Measurements from ENCODE around the gene PTCH1. TPM values are rescaled to one million over a fixed set of nuclear protein-coding genes. Genes with fewer than 3 reads are reported as not detected.

The PTCH1 gene
- total RNA-seq, 2 experiments from 2014 or later: 5.4 to 7.3 TPM

GRCh38 chr9:95429948-95430620, 86.7 kb downstream of the PTCH1 start:
- DNase-seq: no peak
- no peak overlapping the region for H3K27ac Mint-ChIP-seq
- TF ChIP-seq CTCF (IDR thresholded peaks at IDR 0.05): no peak
- intact Hi-C loops (cut with micrococcal nuclease): loop anchor here (10.0 kb wide), 1 partner anchor 75 kb away; no protein-coding TSS in a partner anchor
- no peak for ATAC-seq
- CTCF ChIA-PET: no interaction called here
- no peaks in the 10 kb centered on the region for H3K27me3 Mint-ChIP-seq
- H3K4me1 Mint-ChIP-seq (ENCODE audit: low read depth): peaks cover 12% of the 10 kb centered on the region
- no peak overlapping the region for H3K4me3 Mint-ChIP-seq
- H3K9me3 Mint-ChIP-seq: peaks cover 12% of the 10 kb centered on the region
- POLR2A ChIA-PET: no interaction called here
- no peaks in the 10 kb centered on the region for H3K36me3 Mint-ChIP-seq (ENCODE audit: low read depth)

GRCh38 chr9:95429096-95429495, 87.7 kb downstream of the PTCH1 start:
- ATAC-seq (no peak), DNase-seq (no peak)
- Mint-ChIP-seq H3K9me3 (peaks cover 12% of the 10 kb centered on the region), H3K4me3 (no peak overlapping the region), H3K4me1 (ENCODE audit: low read depth) (peaks cover 12% of the 10 kb centered on the region), H3K36me3 (ENCODE audit: low read depth) (no peaks in the 10 kb centered on the region), H3K27me3 (no peaks in the 10 kb centered on the region), H3K27ac (no peak overlapping the region)
- no peak for TF ChIP-seq CTCF (IDR thresholded peaks at IDR 0.05)
- CTCF ChIA-PET: no interaction called here
- intact Hi-C loops (cut with micrococcal nuclease): loop anchor here (10.0 kb wide), 1 partner anchor 76 kb away; no protein-coding TSS in a partner anchor
- POLR2A ChIA-PET: no interaction called here

GRCh38 chr9:95425910-95426551, 90.7 kb downstream of the PTCH1 start:
- ChIA-PET CTCF (interaction anchor here (1.4 kb wide), 1 partner anchor 90 kb away, joined by 4 read pairs; no protein-coding TSS in a partner anchor), POLR2A (interaction anchor here (0.6 kb wide), 1 partner anchor 108 kb away, joined by 3 read pairs; no protein-coding TSS in a partner anchor)
- peaks cover 17% of the 10 kb centered on the region for H3K36me3 Mint-ChIP-seq (ENCODE audit: low read depth)

GRCh38 chr9:95422650-95423049, 94.1 kb downstream of the PTCH1 start:
- Mint-ChIP-seq H3K4me1 (ENCODE audit: low read depth) (peaks cover 18% of the 10 kb centered on the region), H3K27ac (no peak overlapping the region), H3K4me3 (no peak overlapping the region), H3K9me3 (peaks cover 22% of the 10 kb centered on the region), H3K27me3 (peaks cover 5% of the 10 kb centered on the region), H3K36me3 (ENCODE audit: low read depth) (peaks cover 19% of the 10 kb centered on the region)
- DNase-seq (no peak), ATAC-seq (no peak)
- ChIA-PET CTCF (no interaction called here), POLR2A (no interaction called here)
- no peak for TF ChIP-seq CTCF (IDR thresholded peaks at IDR 0.05)
- intact Hi-C loops (cut with micrococcal nuclease): loop anchor here (10.0 kb wide), 1 partner anchor 82 kb away; no protein-coding TSS in a partner anchor

More at GRCh38 chr9:95425910-95426551, 90.7 kb downstream of the PTCH1 start:
- Mint-ChIP-seq H3K4me1 (ENCODE audit: low read depth) (peaks cover 12% of the 10 kb centered on the region), H3K27ac (peak overlapping the region; percentile 57), H3K9me3 (peaks cover 33% of the 10 kb centered on the region), H3K27me3 (peaks cover 5% of the 10 kb centered on the region), H3K4me3 (peak overlapping the region; percentile 76)
- DNase-seq (peak; percentile 21), ATAC-seq (peak; percentile 25)
- intact Hi-C loops (cut with micrococcal nuclease): loop anchor here (10.0 kb wide), 1 partner anchor 79 kb away; no protein-coding TSS in a partner anchor
- no peak for TF ChIP-seq CTCF (IDR thresholded peaks at IDR 0.05)

GRCh38 chr9:95420518-95420917, 96.3 kb downstream of the PTCH1 start:
- Mint-ChIP-seq H3K4me3 (no peak overlapping the region), H3K9me3 (peaks cover 21% of the 10 kb centered on the region), H3K36me3 (ENCODE audit: low read depth) (peaks cover 19% of the 10 kb centered on the region), H3K4me1 (ENCODE audit: low read depth) (peaks cover 7% of the 10 kb centered on the region), H3K27ac (no peak overlapping the region), H3K27me3 (peaks cover 5% of the 10 kb centered on the region)
- DNase-seq: no peak
- TF ChIP-seq CTCF (IDR thresholded peaks at IDR 0.05): no peak
- ATAC-seq: no peak
- intact Hi-C loops (cut with micrococcal nuclease): loop anchor here (10.0 kb wide), 1 partner anchor 84 kb away; no protein-coding TSS in a partner anchor
- CTCF ChIA-PET: no interaction called here
- POLR2A ChIA-PET: no interaction called here

Data from activated CD8-positive, alpha-beta T cell treated with anti-CD3 and anti-CD28 coated beads for 36 hours (primary cell).